Measurements from ENCODE around the gene PDE6H. TPM values are rescaled to one million over a fixed set of nuclear protein-coding genes. Genes with fewer than 3 reads are reported as not detected.

PDE6H gene
- total and polyA plus RNA-seq, 10 of the 15 experiments (the other 5 are each of a cell fraction or from before 2014, with no cell fraction given) = 0.16 TPM; not detected in 9

GRCh38 chr12:14992673-14993072 lies 19.8 kb downstream of the PDE6H start:
- ChIA-PET POLR2A (no interaction called here), CTCF (interaction anchor here (0.7 to 7.8 kb wide), 5 partner anchors 146 to 755 kb away, joined by 3 to 104 read pairs (median 3); no protein-coding TSS in a partner anchor), RAD21 (ENCODE audit: unreplicated experiment) (no interaction called here), SMC1A (ENCODE audit: uncharacterized antibody, unreplicated experiment) (interaction anchor here (0.6 to 16.7 kb wide), 4 partner anchors 30 to 144 kb away, joined by 3 to 242 read pairs (median 23); partner anchors contain the start of genes ART4 and ERP27)
- H3K36me3 ChIP-seq (ENCODE audit: control insufficient read depth in 2 of 2, insufficient read depth in 2 of 2, low read length in 1 of 2) = no peaks in the 10 kb centered on the region
- no peak overlapping the region for H3K27ac ChIP-seq (ENCODE audit: control insufficient read depth, insufficient read depth)
- FAIRE-seq = no peak
- no peak overlapping the region for H2AFZ ChIP-seq (ENCODE audit: control insufficient read depth, low read depth, low read length)
- H4K20me1 ChIP-seq (ENCODE audit: control insufficient read depth, insufficient read depth) = no peaks in the 10 kb centered on the region
- H3K4me2 ChIP-seq (ENCODE audit: control insufficient read depth, insufficient read depth) = no peak overlapping the region
- WGBS (ENCODE audit: insufficient coverage, insufficient replicate concordance, low lambda C conversion rate, missing lambda C conversion rate) = over 99% methylated on average over 3 of the region's 3 CpGs
- DNase-seq (ENCODE audit: low read depth, low spot score) = no peak
- H3K9ac ChIP-seq (ENCODE audit: control insufficient read depth, insufficient read depth, low read length) = no peak overlapping the region
- H3K4me3 ChIP-seq = no peak overlapping the region
- in situ Hi-C loops (cut with MboI) = loop anchor here (10.0 kb wide), 1 partner anchor 758 kb away; no protein-coding TSS in a partner anchor
- no peaks in the 10 kb centered on the region for H3K79me2 ChIP-seq (ENCODE audit: control insufficient read depth, insufficient read depth, low read length)
- intact Hi-C loops (cut with micrococcal nuclease; ENCODE audit: unreplicated experiment) = loop anchor here (5.0 to 10.0 kb wide), 2 partner anchors 220 to 758 kb away; a partner anchor contains a TSS
- H3K27me3 ChIP-seq (replicated peaks in 1 of 2; ENCODE audit: control insufficient read depth in 2 of 2, insufficient read depth in 2 of 2, low read length in 1 of 2) = no peaks in the 10 kb centered on the region
- no TSS peak for BruUV-seq (replicated peaks)
- no peak for ATAC-seq
- peaks cover 17% of the 10 kb centered on the region for H3K4me1 ChIP-seq (ENCODE audit: control insufficient read depth, insufficient read depth, low read length)
- H3K9me3 ChIP-seq (replicated peaks; ENCODE audit: control insufficient read depth, insufficient read depth, low read length) = no peaks in the 10 kb centered on the region; the same call in 1 of the 3 replicates
- no peak for TF ChIP-seq MTA2 (IDR thresholded peaks at IDR 0.05; ENCODE audit: low read depth)

- H3K4me1 ChIP-seq (ENCODE audit: control insufficient read depth, insufficient read depth, low read length) = peaks cover 17% of the 10 kb centered on the region
- in situ Hi-C loops (cut with MboI) = loop anchor here (10.0 kb wide), 1 partner anchor 758 kb away; no protein-coding TSS in a partner anchor
- no peaks in the 10 kb centered on the region for H3K27me3 ChIP-seq (replicated peaks in 1 of 2; ENCODE audit: control insufficient read depth in 2 of 2, insufficient read depth in 2 of 2, low read length in 1 of 2)
- WGBS (ENCODE audit: insufficient coverage, insufficient replicate concordance, low lambda C conversion rate, missing lambda C conversion rate) = 92% methylated on average over 5 of the region's 5 CpGs
- H3K36me3 ChIP-seq (ENCODE audit: control insufficient read depth in 2 of 2, insufficient read depth in 2 of 2, low read length in 1 of 2) = no peaks in the 10 kb centered on the region
- SMC1A ChIA-PET (ENCODE audit: uncharacterized antibody, unreplicated experiment) = interaction anchor here (3.2 to 16.7 kb wide), 3 partner anchors 34 to 145 kb away, joined by 11 to 242 read pairs (median 35); partner anchors contain the start of genes ART4 and ERP27
- no peak overlapping the region for H3K4me3 ChIP-seq
- FAIRE-seq (no peak), DNase-seq (ENCODE audit: low read depth, low spot score) (no peak), ATAC-seq (no peak)
- POLR2A ChIA-PET = no interaction called here
- H3K27ac ChIP-seq (ENCODE audit: control insufficient read depth, insufficient read depth) = no peak overlapping the region
- no peaks in the 10 kb centered on the region for H4K20me1 ChIP-seq (ENCODE audit: control insufficient read depth, insufficient read depth)
- intact Hi-C loops (cut with micrococcal nuclease; ENCODE audit: unreplicated experiment) = loop anchor here (5.0 to 10.0 kb wide), 2 partner anchors 221 to 758 kb away; a partner anchor contains a TSS
- no peaks in the 10 kb centered on the region for H3K79me2 ChIP-seq (ENCODE audit: control insufficient read depth, insufficient read depth, low read length)
- CTCF ChIA-PET = interaction anchor here (0.7 to 7.8 kb wide), 8 partner anchors 47 to 755 kb away, joined by 3 to 104 read pairs (median 4); a partner anchor contains a TSS
- H3K4me2 ChIP-seq (ENCODE audit: control insufficient read depth, insufficient read depth) = no peak overlapping the region
- RAD21 ChIA-PET (ENCODE audit: unreplicated experiment) = no interaction called here
- no peak overlapping the region for H3K9ac ChIP-seq (ENCODE audit: control insufficient read depth, insufficient read depth, low read length)
- BruUV-seq (replicated peaks) = no TSS peak
- no peaks in the 10 kb centered on the region; the same call in 1 of the 3 replicates for H3K9me3 ChIP-seq (replicated peaks; ENCODE audit: control insufficient read depth, insufficient read depth, low read length)
- no peak overlapping the region for H2AFZ ChIP-seq (ENCODE audit: control insufficient read depth, low read depth, low read length)
- TF ChIP-seq BCLAF1 (IDR thresholded peaks at IDR 0.05) (no peak), KAT2A (conservative IDR thresholded peaks at IDR 0.05; ENCODE audit: control insufficient read depth, low read depth, low read length) (no peak), WRNIP1 (IDR thresholded peaks at IDR 0.05; ENCODE audit: borderline replicate concordance, low read depth, low read length) (no peak), RBBP5 (conservative IDR thresholded peaks at IDR 0.05) (no peak), NFYB (IDR thresholded peaks at IDR 0.05; ENCODE audit: insufficient read depth, low read depth, low read length) (no peak)
- TF ChIP-seq, protein P1, sequence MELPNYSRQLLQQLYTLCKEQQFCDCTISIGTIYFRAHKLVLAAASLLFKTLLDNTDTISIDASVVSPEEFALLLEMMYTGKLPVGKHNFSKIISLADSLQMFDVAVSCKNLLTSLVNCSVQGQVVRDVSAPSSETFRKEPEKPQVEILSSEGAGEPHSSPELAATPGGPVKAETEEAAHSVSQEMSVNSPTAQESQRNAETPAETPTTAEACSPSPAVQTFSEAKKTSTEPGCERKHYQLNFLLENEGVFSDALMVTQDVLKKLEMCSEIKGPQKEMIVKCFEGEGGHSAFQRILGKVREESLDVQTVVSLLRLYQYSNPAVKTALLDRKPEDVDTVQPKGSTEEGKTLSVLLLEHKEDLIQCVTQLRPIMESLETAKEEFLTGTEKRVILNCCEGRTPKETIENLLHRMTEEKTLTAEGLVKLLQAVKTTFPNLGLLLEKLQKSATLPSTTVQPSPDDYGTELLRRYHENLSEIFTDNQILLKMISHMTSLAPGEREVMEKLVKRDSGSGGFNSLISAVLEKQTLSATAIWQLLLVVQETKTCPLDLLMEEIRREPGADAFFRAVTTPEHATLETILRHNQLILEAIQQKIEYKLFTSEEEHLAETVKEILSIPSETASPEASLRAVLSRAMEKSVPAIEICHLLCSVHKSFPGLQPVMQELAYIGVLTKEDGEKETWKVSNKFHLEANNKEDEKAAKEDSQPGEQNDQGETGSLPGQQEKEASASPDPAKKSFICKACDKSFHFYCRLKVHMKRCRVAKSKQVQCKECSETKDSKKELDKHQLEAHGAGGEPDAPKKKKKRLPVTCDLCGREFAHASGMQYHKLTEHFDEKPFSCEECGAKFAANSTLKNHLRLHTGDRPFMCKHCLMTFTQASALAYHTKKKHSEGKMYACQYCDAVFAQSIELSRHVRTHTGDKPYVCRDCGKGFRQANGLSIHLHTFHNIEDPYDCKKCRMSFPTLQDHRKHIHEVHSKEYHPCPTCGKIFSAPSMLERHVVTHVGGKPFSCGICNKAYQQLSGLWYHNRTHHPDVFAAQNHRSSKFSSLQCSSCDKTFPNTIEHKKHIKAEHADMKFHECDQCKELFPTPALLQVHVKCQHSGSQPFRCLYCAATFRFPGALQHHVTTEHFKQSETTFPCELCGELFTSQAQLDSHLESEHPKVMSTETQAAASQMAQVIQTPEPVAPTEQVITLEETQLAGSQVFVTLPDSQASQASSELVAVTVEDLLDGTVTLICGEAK (IDR thresholded peaks at IDR 0.05; ENCODE audit: borderline replicate concordance) = no peak
Observed at GRCh38 chr12:14993117-14993516, 20.3 kb downstream of the PDE6H start.
